GM23338 (cell line): Measurements from ENCODE around the gene MAPRE3.

Experiments
- POLR2AphosphoS5 ChIP-seq: IDR thresholded peaks from 2 replicates; pipeline ENCODE4 v1.6.1; 2016; ENCODE audit warnings: antibody characterized with exemption, low read depth
- TF ChIP-seq, protein P1 (sequence below), 2 experiments: fragments of 200-600 bp in 1 of 2; sonication (generic) in 1 of 2; conservative IDR thresholded peaks; 2 replicates each; pipeline versions ENCODE4 v1.5.1 to v1.6.1; 2016 to 2017; ENCODE audit warnings: antibody characterized with exemption in 2 of 2, low read depth in 2 of 2, mild to moderate bottlenecking in 2 of 2, moderate library complexity in 1 of 2
- TF ChIP-seq, protein P2 (sequence below): IDR thresholded peaks from one replicate; pipeline ENCODE4 v1.6.1; 2018; ENCODE audit warnings: antibody characterized with exemption; ENCODE audit not compliant: unreplicated experiment

DNA sequence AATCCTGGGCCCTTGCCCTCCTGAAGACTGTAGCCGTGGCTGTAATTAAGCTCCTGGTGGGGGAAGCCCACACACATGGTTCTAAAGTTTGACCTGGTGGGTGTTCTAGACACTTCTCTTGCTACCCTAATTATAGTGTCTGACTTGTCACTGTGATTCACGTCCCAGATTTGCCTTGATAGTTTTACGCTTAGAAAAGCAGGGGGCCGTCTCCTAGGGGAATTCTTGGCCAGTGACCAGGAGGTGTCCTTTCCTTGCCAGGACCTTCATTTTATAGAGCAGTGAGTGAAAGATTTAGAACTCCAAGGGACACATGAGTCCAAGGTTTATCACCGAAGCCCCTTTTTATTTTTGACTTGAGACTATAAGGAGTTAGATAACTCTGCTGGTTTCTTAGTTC, 71.3 kb downstream of the MAPRE3 start:
- TF ChIP-seq, protein P1, sequence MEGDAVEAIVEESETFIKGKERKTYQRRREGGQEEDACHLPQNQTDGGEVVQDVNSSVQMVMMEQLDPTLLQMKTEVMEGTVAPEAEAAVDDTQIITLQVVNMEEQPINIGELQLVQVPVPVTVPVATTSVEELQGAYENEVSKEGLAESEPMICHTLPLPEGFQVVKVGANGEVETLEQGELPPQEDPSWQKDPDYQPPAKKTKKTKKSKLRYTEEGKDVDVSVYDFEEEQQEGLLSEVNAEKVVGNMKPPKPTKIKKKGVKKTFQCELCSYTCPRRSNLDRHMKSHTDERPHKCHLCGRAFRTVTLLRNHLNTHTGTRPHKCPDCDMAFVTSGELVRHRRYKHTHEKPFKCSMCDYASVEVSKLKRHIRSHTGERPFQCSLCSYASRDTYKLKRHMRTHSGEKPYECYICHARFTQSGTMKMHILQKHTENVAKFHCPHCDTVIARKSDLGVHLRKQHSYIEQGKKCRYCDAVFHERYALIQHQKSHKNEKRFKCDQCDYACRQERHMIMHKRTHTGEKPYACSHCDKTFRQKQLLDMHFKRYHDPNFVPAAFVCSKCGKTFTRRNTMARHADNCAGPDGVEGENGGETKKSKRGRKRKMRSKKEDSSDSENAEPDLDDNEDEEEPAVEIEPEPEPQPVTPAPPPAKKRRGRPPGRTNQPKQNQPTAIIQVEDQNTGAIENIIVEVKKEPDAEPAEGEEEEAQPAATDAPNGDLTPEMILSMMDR (conservative IDR thresholded peaks at IDR 0.05; ENCODE audit: low read depth in 2 of 2), result no peak
- TF ChIP-seq POLR2AphosphoS5, result no peak
- TF ChIP-seq, protein P2, sequence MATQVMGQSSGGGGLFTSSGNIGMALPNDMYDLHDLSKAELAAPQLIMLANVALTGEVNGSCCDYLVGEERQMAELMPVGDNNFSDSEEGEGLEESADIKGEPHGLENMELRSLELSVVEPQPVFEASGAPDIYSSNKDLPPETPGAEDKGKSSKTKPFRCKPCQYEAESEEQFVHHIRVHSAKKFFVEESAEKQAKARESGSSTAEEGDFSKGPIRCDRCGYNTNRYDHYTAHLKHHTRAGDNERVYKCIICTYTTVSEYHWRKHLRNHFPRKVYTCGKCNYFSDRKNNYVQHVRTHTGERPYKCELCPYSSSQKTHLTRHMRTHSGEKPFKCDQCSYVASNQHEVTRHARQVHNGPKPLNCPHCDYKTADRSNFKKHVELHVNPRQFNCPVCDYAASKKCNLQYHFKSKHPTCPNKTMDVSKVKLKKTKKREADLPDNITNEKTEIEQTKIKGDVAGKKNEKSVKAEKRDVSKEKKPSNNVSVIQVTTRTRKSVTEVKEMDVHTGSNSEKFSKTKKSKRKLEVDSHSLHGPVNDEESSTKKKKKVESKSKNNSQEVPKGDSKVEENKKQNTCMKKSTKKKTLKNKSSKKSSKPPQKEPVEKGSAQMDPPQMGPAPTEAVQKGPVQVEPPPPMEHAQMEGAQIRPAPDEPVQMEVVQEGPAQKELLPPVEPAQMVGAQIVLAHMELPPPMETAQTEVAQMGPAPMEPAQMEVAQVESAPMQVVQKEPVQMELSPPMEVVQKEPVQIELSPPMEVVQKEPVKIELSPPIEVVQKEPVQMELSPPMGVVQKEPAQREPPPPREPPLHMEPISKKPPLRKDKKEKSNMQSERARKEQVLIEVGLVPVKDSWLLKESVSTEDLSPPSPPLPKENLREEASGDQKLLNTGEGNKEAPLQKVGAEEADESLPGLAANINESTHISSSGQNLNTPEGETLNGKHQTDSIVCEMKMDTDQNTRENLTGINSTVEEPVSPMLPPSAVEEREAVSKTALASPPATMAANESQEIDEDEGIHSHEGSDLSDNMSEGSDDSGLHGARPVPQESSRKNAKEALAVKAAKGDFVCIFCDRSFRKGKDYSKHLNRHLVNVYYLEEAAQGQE, result no peak
